Progenitor cell of endocrine pancreas (in vitro differentiated cells): ENCODE measurements around the gene LETMD1. TPM values are rescaled to one million over a fixed set of nuclear protein-coding genes. Genes with fewer than 3 reads are reported as not detected.

Experiments
- DNase-seq: peaks from one replicate; pipeline ENCODE4 v3.0.0; 2021; ENCODE audit warnings: low spot score; ENCODE audit not compliant: unreplicated experiment
- H3K27ac Mint-ChIP-seq: 2 replicates; pipeline ENCODE4 v1.8.0; 2021; ENCODE audit warnings: mild to moderate bottlenecking, moderate library complexity, mixed read lengths
- H3K27me3 Mint-ChIP-seq: 2 replicates; pipeline ENCODE4 v1.8.0; 2021; ENCODE audit warnings: mixed read lengths
- H3K36me3 Mint-ChIP-seq: 2 replicates; pipeline ENCODE4 v1.8.0; 2022; ENCODE audit warnings: mixed read lengths; ENCODE audit not compliant: insufficient read depth
- H3K4me1 Mint-ChIP-seq: 2 replicates; pipeline ENCODE4 v1.8.0; 2021; ENCODE audit warnings: low read depth, mixed read lengths
- H3K4me3 Mint-ChIP-seq: 2 replicates; pipeline ENCODE4 v1.8.0; 2021; ENCODE audit warnings: low read depth, mild to moderate bottlenecking, moderate library complexity, mixed read lengths
- H3K9me3 Mint-ChIP-seq: 2 replicates; pipeline ENCODE4 v1.8.0; 2021; ENCODE audit warnings: low read depth, mixed read lengths
- total RNA-seq: library from RNA; stranded (reverse); gene quantifications from 2 replicates; pipeline ENCODE4 v1.2.1, GENCODE V29; 2021
- TF ChIP-seq, protein P1 (sequence below): fragments of 200-600 bp; sonication (generic); IDR thresholded peaks from one replicate; pipeline ENCODE4 v1.5.0; 2021; ENCODE audit warnings: antibody characterized with exemption, mild to moderate bottlenecking; ENCODE audit not compliant: unreplicated experiment

Gene LETMD1
- total RNA-seq, 1 donor from 2014 or later, result 58.0 TPM

DNA sequence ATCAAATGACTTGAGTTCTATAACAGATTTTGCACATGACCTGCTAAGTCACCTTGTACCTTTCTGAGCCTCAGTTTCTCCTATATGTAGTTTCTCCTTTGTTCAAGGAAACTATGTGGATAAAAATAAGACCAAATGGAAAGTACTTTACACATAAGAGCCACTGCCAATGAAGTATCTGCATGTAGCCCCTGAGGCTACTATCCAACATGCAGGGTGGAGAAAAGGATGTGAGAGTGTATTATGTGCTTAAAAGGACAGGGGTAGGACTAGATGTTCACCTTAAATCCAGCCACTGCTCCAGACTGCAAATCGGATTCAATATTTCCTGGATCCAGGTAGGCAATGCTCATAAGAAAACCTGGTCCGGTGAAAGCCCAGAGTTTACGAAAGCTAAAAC, 43.1 kb upstream of the LETMD1 start:
- H3K9me3 Mint-ChIP-seq, result no peaks in the 10 kb centered on the region
- H3K27me3 Mint-ChIP-seq, result no peaks in the 10 kb centered on the region
- H3K27ac Mint-ChIP-seq, result peak overlapping the region; percentile 92
- peaks cover 34% of the 10 kb centered on the region for H3K36me3 Mint-ChIP-seq
- DNase-seq, result no peak
- H3K4me3 Mint-ChIP-seq, result no peak overlapping the region
- TF ChIP-seq, protein P1, sequence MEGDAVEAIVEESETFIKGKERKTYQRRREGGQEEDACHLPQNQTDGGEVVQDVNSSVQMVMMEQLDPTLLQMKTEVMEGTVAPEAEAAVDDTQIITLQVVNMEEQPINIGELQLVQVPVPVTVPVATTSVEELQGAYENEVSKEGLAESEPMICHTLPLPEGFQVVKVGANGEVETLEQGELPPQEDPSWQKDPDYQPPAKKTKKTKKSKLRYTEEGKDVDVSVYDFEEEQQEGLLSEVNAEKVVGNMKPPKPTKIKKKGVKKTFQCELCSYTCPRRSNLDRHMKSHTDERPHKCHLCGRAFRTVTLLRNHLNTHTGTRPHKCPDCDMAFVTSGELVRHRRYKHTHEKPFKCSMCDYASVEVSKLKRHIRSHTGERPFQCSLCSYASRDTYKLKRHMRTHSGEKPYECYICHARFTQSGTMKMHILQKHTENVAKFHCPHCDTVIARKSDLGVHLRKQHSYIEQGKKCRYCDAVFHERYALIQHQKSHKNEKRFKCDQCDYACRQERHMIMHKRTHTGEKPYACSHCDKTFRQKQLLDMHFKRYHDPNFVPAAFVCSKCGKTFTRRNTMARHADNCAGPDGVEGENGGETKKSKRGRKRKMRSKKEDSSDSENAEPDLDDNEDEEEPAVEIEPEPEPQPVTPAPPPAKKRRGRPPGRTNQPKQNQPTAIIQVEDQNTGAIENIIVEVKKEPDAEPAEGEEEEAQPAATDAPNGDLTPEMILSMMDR, result no peak
- peaks cover 16% of the 10 kb centered on the region for H3K4me1 Mint-ChIP-seq

DNA sequence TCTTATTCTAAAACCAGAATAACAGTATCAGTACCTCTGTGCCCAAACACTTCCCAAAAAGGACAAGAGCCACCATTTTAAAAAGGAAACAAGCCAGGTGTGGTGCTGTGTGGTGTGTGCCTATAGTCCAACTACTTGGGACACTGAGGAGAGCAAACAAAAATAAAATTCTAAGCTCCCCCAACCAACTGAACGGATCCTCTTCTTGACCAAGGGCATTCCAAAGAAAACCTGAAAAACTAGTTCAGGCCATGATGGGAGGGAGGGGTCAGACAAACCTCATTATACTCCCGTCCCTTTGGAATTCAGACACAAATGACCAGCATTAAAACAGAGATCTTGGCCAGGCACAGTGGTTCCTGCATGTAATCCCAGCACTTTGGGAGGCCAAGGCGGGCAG, 42.5 kb upstream of the LETMD1 start:
- DNase-seq, result no peak
- peaks cover 16% of the 10 kb centered on the region for H3K4me1 Mint-ChIP-seq
- H3K9me3 Mint-ChIP-seq, result no peaks in the 10 kb centered on the region
- TF ChIP-seq, protein P1, result no peak
- peak overlapping the region; percentile 92 for H3K27ac Mint-ChIP-seq
- H3K36me3 Mint-ChIP-seq, result peaks cover 28% of the 10 kb centered on the region
- no peaks in the 10 kb centered on the region for H3K27me3 Mint-ChIP-seq
- peak overlapping the region; percentile 29 for H3K4me3 Mint-ChIP-seq

DNA sequence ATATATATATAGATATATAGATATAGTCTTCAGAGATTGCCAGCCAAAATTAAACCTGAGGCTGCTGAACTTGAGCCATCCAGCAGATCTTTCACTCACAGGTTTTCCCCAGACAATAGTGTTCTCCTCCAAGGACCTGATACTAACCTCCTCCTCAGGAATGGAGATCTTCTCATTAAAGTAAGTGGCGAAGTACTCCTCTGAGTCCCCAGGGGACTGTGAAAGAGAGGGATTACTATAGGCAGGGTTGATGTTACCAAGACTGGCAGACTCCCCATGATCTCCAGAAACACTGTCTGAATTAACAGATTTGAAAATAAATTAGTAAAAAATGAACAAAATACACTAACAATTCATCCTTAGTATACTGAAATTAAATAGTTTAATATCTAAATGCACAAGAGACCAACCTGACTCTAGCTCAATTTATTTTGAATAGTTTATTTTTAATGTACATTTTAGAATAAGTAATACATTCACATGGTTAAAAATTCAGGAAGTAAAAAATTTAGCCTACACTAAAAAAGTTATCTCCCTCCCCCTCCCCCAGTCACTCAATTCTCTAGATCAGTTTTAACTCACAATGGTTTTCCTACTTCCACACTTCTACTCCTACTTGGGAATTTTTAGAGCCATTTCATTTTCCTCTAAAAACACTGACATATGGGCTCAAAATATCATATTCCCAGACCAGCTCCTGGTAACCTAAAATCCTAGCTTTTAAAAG, 39.6 kb upstream of the LETMD1 start:
- TF ChIP-seq, protein P1, result no peak
- peaks cover 19% of the 10 kb centered on the region for H3K4me1 Mint-ChIP-seq
- peaks cover 27% of the 10 kb centered on the region for H3K36me3 Mint-ChIP-seq
- H3K27me3 Mint-ChIP-seq, result no peaks in the 10 kb centered on the region
- H3K4me3 Mint-ChIP-seq, result no peak overlapping the region
- H3K27ac Mint-ChIP-seq, result peak overlapping the region; percentile 39
- no peaks in the 10 kb centered on the region for H3K9me3 Mint-ChIP-seq
- no peak for DNase-seq

DNA sequence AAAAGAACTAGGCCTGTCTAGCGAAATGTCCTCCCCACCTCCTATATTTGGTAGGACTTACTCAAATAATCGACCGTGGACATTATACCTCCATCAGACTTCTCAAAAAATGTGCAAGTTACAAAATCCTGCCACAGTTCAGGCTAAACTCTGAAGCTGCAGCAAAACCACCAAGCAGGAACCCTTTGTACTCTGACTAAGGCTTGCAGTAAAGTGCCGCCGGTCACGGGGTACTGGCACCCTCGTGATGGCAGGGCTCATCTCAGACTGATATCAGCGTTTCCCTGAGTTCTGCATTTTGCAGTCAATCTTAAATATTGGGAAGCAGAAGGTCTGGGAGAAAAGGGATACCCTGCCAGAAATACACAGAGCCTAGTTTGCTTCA, 39.1 kb upstream of the LETMD1 start:
- H3K27me3 Mint-ChIP-seq, result no peaks in the 10 kb centered on the region
- H3K4me3 Mint-ChIP-seq, result no peak overlapping the region
- peak overlapping the region; percentile 39 for H3K27ac Mint-ChIP-seq
- TF ChIP-seq, protein P1, result no peak
- DNase-seq, result no peak
- H3K4me1 Mint-ChIP-seq, result peaks cover 19% of the 10 kb centered on the region
- no peaks in the 10 kb centered on the region for H3K9me3 Mint-ChIP-seq
- H3K36me3 Mint-ChIP-seq, result peaks cover 25% of the 10 kb centered on the region

DNA sequence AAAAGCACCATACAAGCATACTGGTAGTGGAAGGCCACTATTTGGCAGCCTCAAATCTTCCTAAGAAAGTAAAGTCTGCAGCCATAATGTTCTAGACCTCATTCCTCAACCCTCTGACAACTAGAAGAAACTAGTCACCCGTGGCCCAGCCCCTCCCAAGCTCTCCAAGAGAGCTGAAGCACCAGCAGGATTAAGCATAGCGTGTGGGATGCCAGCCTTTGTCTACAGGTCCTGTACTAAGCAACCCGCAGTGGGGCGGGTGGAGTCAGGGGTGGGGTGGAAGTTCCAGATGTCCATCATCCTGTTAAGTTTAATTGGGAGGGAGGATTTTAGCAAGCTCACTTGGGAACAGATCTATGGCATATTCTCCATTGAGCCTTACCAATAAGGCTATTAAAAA, 36.2 kb upstream of the LETMD1 start:
- no peak overlapping the region for H3K4me3 Mint-ChIP-seq
- no peak overlapping the region for H3K27ac Mint-ChIP-seq
- H3K9me3 Mint-ChIP-seq, result no peaks in the 10 kb centered on the region
- no peaks in the 10 kb centered on the region for H3K27me3 Mint-ChIP-seq
- no peak for DNase-seq
- H3K4me1 Mint-ChIP-seq, result peaks cover 4% of the 10 kb centered on the region
- TF ChIP-seq, protein P1, result no peak
- peaks cover 6% of the 10 kb centered on the region for H3K36me3 Mint-ChIP-seq
